Activated CD4-positive, alpha-beta T cell treated with anti-CD3 and anti-CD28 coated beads, Interleukin-2, amount 10 ng/mL, durations not matched to agents 7 days and 5 days (primary cell): ENCODE data around the gene CYP24A1. TPM values are rescaled to one million over a fixed set of nuclear protein-coding genes. Genes with fewer than 3 reads are reported as not detected.

Experiments
- CTCF ChIA-PET: fragments of 350-600 bp; sonication (Branson Sonifier 250); formaldehyde crosslinking; loops from one replicate; lab custom pipeline; 2021; ENCODE audit warnings: antibody characterized with exemption; lab: Charles Lee
- POLR2A ChIA-PET: fragments of 350-600 bp; sonication (Branson Sonifier 250); formaldehyde crosslinking; loops from one replicate; lab custom pipeline; 2021; ENCODE audit warnings: antibody characterized with exemption; lab: Charles Lee
- DNase-seq: peaks from one replicate; pipeline ENCODE4 v3.0.0-alpha.2; 2020
- H3K27ac Mint-ChIP-seq: one replicate; pipeline ENCODE4 v1.8.0; 2021; ENCODE audit warnings: mild to moderate bottlenecking, moderate library complexity, mixed read lengths
- H3K27me3 Mint-ChIP-seq: one replicate; pipeline ENCODE4 v1.8.0; 2021; ENCODE audit warnings: mixed read lengths
- H3K36me3 Mint-ChIP-seq: one replicate; pipeline ENCODE4 v1.8.0; 2021; ENCODE audit warnings: low read depth, mixed read lengths
- H3K4me1 Mint-ChIP-seq: one replicate; pipeline ENCODE4 v1.8.0; 2021; ENCODE audit warnings: mixed read lengths
- H3K4me3 Mint-ChIP-seq: one replicate; pipeline ENCODE4 v1.8.0; 2021; ENCODE audit warnings: mild to moderate bottlenecking, moderate library complexity, mixed read lengths
- H3K9me3 Mint-ChIP-seq: one replicate; pipeline ENCODE4 v1.8.0; 2021; ENCODE audit warnings: mixed read lengths
- total RNA-seq, 2 experiments: library from RNA; stranded (reverse); gene quantifications; one replicate each; pipeline ENCODE4 v1.2.3, GENCODE V29; 2021

Gene CYP24A1
- total RNA-seq, 2 experiments from 2014 or later: not detected

DNA sequence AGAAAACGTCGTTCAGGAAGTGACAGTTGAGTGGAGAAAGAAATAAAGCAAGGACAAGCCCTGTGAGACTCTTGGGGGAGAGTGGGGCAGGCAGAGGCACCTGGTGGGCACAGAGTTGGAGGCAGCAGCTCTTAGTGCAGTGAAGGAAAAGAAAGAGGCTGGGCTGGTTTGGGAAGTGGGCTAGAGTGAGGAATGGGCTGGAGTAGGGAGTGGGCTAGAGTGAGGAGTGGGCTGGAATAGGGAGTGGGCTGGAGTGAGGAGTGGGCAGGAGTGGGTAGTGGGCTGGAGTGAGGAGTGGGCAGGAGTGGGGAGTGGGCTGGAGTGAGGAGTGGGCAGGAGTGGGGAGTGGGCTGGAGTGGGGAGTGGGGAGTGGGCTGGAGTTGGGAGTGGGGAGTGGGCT, 59.7 kb downstream of the CYP24A1 start:
- Mint-ChIP-seq H3K36me3 (no peaks in the 10 kb centered on the region), H3K4me3 (no peak overlapping the region), H3K27ac (no peak overlapping the region), H3K9me3 (no peaks in the 10 kb centered on the region), H3K27me3 (peaks cover 4% of the 10 kb centered on the region), H3K4me1 (no peaks in the 10 kb centered on the region)
- ChIA-PET POLR2A (no interaction called here), CTCF (no interaction called here)
- no peak for DNase-seq

DNA sequence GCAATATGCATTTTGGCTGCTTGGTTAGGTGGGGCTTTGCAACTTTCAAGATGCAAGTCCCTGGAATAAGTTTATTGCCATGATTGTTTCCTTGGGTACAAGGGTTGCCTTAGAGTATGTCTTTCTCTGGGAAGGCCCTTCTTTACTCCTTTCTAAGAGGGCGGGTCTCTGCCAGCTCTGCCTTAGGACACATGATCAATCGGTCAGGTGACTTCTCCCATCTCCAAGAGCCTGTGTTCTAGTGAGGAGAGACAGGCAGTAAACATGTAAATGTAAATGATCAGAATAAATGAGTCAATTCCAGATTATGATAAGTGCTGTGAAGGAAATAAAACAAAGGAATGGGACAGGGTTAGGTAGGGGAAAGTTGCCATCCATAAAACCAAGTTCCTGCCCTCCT, 60.2 kb downstream of the CYP24A1 start:
- peaks cover 4% of the 10 kb centered on the region for H3K27me3 Mint-ChIP-seq
- POLR2A ChIA-PET: no interaction called here
- CTCF ChIA-PET: no interaction called here
- no peaks in the 10 kb centered on the region for H3K36me3 Mint-ChIP-seq
- H3K4me3 Mint-ChIP-seq: no peak overlapping the region
- no peak overlapping the region for H3K27ac Mint-ChIP-seq
- no peaks in the 10 kb centered on the region for H3K4me1 Mint-ChIP-seq
- no peak for DNase-seq
- no peaks in the 10 kb centered on the region for H3K9me3 Mint-ChIP-seq

DNA sequence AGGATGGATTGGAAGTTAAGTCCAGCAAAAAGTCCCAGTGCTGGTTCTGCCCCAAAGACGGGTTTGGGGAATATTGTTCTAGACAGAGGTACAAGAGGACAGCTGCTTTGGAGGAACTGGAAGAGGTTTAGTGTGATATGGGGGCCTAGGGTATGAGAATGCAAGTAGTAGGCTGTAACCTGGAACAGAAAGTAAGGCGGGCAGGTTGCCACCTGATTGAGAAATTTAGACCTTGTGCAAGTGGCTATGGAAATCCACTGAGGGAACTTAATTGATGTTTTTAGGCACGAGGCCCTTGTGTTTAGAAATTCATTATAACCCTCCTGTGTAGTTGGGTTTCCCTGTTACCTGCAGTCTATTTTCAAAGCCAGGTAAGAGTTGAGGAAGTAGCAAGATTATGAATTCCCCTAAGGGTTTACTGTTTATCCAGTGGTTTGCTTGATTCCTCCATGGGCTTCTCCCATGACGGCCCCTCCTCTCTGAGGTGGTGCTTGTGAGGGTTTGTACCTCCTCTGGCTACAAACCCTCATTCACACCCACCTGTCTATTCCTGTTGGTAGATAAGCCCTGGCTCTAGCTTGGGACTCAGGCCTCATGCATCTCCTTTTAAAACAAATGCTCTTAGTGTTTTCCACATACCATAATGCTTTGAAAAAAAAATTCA, 61.4 kb downstream of the CYP24A1 start:
- Mint-ChIP-seq H3K4me1 (no peaks in the 10 kb centered on the region), H3K27me3 (peaks cover 4% of the 10 kb centered on the region), H3K36me3 (no peaks in the 10 kb centered on the region), H3K4me3 (no peak overlapping the region), H3K9me3 (no peaks in the 10 kb centered on the region), H3K27ac (no peak overlapping the region)
- ChIA-PET POLR2A (no interaction called here), CTCF (no interaction called here)
- no peak for DNase-seq

- Mint-ChIP-seq H3K9me3 (no peaks in the 10 kb centered on the region), H3K36me3 (no peaks in the 10 kb centered on the region), H3K4me3 (no peak overlapping the region), H3K4me1 (no peaks in the 10 kb centered on the region), H3K27me3 (peaks cover 8% of the 10 kb centered on the region), H3K27ac (no peak overlapping the region)
- no peak for DNase-seq
- ChIA-PET POLR2A (no interaction called here), CTCF (interaction anchor here (1.3 kb wide), 1 partner anchor 19 kb away, joined by 3 read pairs; no protein-coding TSS in a partner anchor)
These were observed 62.3 kb downstream of the CYP24A1 start for GRCh38 chr20:54111460-54111859.

GRCh38 chr20:54110457-54110856, 63.3 kb downstream of the CYP24A1 start:
- CTCF ChIA-PET: interaction anchor here (1.3 kb wide), 1 partner anchor 18 kb away, joined by 3 read pairs; no protein-coding TSS in a partner anchor
- Mint-ChIP-seq H3K4me3 (no peak overlapping the region), H3K27me3 (peaks cover 11% of the 10 kb centered on the region), H3K36me3 (no peaks in the 10 kb centered on the region), H3K27ac (no peak overlapping the region), H3K4me1 (no peaks in the 10 kb centered on the region), H3K9me3 (no peaks in the 10 kb centered on the region)
- POLR2A ChIA-PET: no interaction called here
- no peak for DNase-seq

DNA sequence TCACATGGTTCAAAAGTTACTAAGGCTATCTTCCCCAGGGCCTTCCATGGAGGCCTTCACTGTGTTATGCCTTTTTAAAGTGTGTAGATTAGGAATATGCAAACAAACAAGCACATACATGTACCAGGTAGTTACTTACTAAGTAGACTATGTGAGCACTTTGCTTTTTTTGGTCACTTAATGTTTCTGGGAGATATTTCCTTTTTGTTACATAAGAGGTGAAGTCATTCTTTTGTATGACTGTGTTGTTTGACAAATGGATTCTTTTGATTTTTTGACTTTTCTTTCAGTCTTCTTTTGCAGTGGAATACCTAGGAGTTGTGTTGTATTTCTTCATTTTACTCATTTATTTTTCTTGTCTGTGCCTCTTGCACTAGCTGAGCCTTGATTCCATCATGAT, 63.7 kb downstream of the CYP24A1 start:
- H3K27me3 Mint-ChIP-seq: peaks cover 13% of the 10 kb centered on the region
- no peaks in the 10 kb centered on the region for H3K36me3 Mint-ChIP-seq
- no peak overlapping the region for H3K27ac Mint-ChIP-seq
- no peak overlapping the region for H3K4me3 Mint-ChIP-seq
- no peak for DNase-seq
- no peaks in the 10 kb centered on the region for H3K4me1 Mint-ChIP-seq
- POLR2A ChIA-PET: no interaction called here
- CTCF ChIA-PET: no interaction called here
- no peaks in the 10 kb centered on the region for H3K9me3 Mint-ChIP-seq

- H3K4me3 Mint-ChIP-seq: no peak overlapping the region
- H3K27ac Mint-ChIP-seq: no peak overlapping the region
- H3K9me3 Mint-ChIP-seq: no peaks in the 10 kb centered on the region
- ChIA-PET POLR2A (no interaction called here), CTCF (no interaction called here)
- H3K4me1 Mint-ChIP-seq: no peaks in the 10 kb centered on the region
- no peaks in the 10 kb centered on the region for H3K36me3 Mint-ChIP-seq
- H3K27me3 Mint-ChIP-seq: peaks cover 10% of the 10 kb centered on the region
- DNase-seq: no peak
These were observed 65.0 kb downstream of the CYP24A1 start for GRCh38 chr20:54108817-54109216.

GRCh38 chr20:54108326-54108642, 65.5 kb downstream of the CYP24A1 start:
- H3K27ac Mint-ChIP-seq: no peak overlapping the region
- H3K27me3 Mint-ChIP-seq: peaks cover 10% of the 10 kb centered on the region
- H3K36me3 Mint-ChIP-seq: no peaks in the 10 kb centered on the region
- ChIA-PET CTCF (no interaction called here), POLR2A (no interaction called here)
- H3K9me3 Mint-ChIP-seq: no peaks in the 10 kb centered on the region
- peaks cover under 1% of the 10 kb centered on the region for H3K4me1 Mint-ChIP-seq
- no peak for DNase-seq
- no peak overlapping the region for H3K4me3 Mint-ChIP-seq

DNA sequence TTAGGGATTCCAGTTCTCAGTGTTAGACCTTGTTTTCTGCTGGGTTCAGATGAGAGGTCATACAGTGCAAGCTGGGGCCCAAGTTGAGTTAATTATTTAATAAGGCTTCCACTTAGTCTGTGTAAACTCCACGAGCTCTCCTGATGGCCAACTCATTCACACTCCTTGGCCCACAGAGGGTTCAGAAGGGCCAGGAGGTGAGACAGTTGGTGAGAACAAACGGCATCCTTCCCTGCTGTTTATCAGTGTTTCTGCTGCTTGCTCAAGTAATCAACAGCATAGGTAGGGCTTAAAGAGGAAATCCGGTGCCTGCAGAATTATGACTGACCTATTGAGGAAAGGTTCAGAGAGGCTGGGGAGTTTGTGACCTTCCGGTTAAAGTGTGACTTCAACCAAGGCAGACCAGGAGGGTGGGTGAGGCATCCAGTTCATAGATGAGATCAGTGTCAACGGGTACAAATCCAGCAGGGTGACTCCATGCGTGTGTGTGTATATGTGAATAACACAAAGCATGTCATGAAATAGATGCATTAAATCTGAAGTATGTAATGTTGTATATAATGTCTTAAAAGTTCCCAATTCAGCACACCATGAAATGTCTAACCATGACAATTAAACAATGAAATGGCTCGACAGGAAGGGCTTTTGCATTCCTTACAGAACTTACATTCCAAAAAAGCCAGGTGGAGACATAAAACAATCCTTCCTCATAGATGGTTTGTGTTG, 66.0 kb downstream of the CYP24A1 start:
- no peak for DNase-seq
- H3K9me3 Mint-ChIP-seq: no peaks in the 10 kb centered on the region
- H3K27ac Mint-ChIP-seq: no peak overlapping the region
- no peaks in the 10 kb centered on the region for H3K36me3 Mint-ChIP-seq
- CTCF ChIA-PET: no interaction called here
- H3K27me3 Mint-ChIP-seq: peaks cover 10% of the 10 kb centered on the region
- peaks cover 2% of the 10 kb centered on the region for H3K4me1 Mint-ChIP-seq
- POLR2A ChIA-PET: no interaction called here
- H3K4me3 Mint-ChIP-seq: no peak overlapping the region

DNA sequence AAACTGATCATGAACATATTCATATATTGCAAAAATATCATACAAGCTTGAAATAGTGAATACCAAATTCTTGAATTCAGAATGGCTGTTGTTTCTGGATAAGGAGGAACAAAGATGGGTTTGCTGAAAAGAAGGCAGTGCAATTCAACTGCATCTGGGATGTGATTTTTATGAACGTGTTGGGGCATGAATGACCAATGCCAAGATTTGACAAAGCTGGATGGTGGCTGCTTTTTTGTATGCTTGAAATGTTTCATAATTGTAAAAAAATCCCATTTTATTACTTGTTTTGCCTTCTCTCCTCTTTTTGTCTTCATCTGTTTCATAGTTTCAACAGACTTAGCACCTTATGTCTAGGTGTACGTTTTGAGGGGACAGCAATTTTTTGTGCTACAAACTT, 66.6 kb downstream of the CYP24A1 start:
- ChIA-PET CTCF (interaction anchor here (0.6 kb wide), 2 partner anchors 175 to 1991 kb away, joined by 3 read pairs; no protein-coding TSS in a partner anchor), POLR2A (no interaction called here)
- Mint-ChIP-seq H3K4me1 (peaks cover 2% of the 10 kb centered on the region), H3K4me3 (no peak overlapping the region), H3K27me3 (peaks cover 10% of the 10 kb centered on the region), H3K36me3 (no peaks in the 10 kb centered on the region), H3K27ac (no peak overlapping the region), H3K9me3 (no peaks in the 10 kb centered on the region)
- DNase-seq: no peak

GRCh38 chr20:54106162-54106561, 67.6 kb downstream of the CYP24A1 start:
- H3K27ac Mint-ChIP-seq: no peak overlapping the region
- H3K9me3 Mint-ChIP-seq: no peaks in the 10 kb centered on the region
- H3K27me3 Mint-ChIP-seq: peaks cover 10% of the 10 kb centered on the region
- DNase-seq: no peak
- no peak overlapping the region for H3K4me3 Mint-ChIP-seq
- peaks cover 2% of the 10 kb centered on the region for H3K4me1 Mint-ChIP-seq
- POLR2A ChIA-PET: no interaction called here
- no peaks in the 10 kb centered on the region for H3K36me3 Mint-ChIP-seq
- CTCF ChIA-PET: interaction anchor here (1.6 kb wide), 1 partner anchor 101 kb away, joined by 5 read pairs; no protein-coding TSS in a partner anchor

GRCh38 chr20:54105653-54106052, 68.1 kb downstream of the CYP24A1 start:
- H3K9me3 Mint-ChIP-seq: no peaks in the 10 kb centered on the region
- peaks cover 10% of the 10 kb centered on the region for H3K27me3 Mint-ChIP-seq
- no peaks in the 10 kb centered on the region for H3K36me3 Mint-ChIP-seq
- H3K4me1 Mint-ChIP-seq: peaks cover 2% of the 10 kb centered on the region
- DNase-seq: no peak
- no peak overlapping the region for H3K27ac Mint-ChIP-seq
- CTCF ChIA-PET: interaction anchor here (1.6 kb wide), 1 partner anchor 102 kb away, joined by 5 read pairs; no protein-coding TSS in a partner anchor
- no peak overlapping the region for H3K4me3 Mint-ChIP-seq
- POLR2A ChIA-PET: interaction anchor here (0.6 kb wide), 1 partner anchor 667 kb away, joined by 4 read pairs; no protein-coding TSS in a partner anchor

DNA sequence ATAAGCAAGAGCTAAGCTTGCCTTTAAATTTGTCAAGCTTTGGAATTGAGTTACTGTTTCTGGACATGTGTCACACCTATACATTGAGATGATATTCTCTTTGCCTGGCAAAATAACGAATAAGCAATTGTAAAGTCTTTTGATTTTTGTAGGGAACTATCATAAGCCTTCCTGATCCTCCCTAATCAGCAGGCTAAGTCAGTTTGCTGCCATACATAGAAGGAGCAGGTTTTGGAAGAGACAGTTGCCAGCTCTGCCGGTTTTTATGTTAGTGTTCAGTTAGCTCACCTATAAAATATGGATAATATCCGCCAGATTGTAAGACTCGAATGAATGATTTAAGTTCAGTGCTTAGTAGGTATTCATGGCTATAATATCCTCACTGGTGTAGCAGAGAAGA, 69.0 kb downstream of the CYP24A1 start:
- no peak for DNase-seq
- no peak overlapping the region for H3K4me3 Mint-ChIP-seq
- no peaks in the 10 kb centered on the region for H3K9me3 Mint-ChIP-seq
- peaks cover 12% of the 10 kb centered on the region for H3K27me3 Mint-ChIP-seq
- ChIA-PET POLR2A (interaction anchor here (0.6 kb wide), 1 partner anchor 666 kb away, joined by 4 read pairs; no protein-coding TSS in a partner anchor), CTCF (interaction anchor here (0.6 to 1.9 kb wide), 2 partner anchors 95 to 1620 kb away, joined by 3 to 7 read pairs; no protein-coding TSS in a partner anchor)
- no peaks in the 10 kb centered on the region for H3K36me3 Mint-ChIP-seq
- H3K27ac Mint-ChIP-seq: no peak overlapping the region
- peaks cover 2% of the 10 kb centered on the region for H3K4me1 Mint-ChIP-seq
